ENCODE data around the gene YDJC.

DNA sequence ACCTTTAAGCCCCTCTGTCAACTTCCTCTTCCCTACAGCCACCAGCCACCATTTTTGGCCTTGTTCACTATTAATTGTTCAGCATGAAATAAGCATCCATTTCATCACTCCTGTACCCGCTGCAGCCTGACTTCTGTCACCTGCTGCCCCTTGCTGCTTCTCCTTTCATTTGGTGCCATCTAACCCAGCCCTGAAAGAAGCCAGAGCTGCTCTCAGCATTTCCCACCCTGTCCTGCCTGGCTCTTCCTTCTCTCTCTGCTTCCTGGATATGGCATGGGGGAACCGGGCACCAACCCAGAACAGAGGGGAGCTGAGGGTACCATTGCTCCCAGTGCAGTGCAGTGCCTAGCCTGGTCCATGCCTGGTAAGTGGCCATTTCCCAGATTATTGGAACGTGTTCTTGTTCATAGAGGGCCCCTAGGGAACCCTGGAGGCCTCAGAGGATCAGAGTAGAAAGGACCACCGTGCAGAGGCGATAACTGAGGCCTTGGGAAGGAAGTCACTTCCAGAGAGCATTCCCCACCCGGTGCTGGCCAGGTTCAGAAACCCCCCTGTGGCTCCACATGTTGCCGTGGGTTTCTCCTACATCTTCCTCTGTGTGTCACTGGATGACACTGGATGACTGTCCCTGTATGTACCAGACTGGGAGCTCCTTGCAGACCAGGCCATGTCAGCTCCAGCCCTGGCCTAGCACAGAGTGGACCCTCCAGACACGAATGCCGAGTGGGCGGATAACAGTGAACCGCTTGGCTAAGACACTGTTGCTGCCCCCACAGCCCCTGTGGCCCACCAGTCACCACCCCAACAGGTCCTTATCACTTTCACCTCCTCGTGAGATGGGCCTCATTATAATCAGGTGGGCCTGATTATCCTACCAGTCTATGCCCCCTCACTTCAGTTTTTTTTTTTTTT lies 4.7 kb downstream of the YDJC start:
- TF ChIP-seq, protein P1, sequence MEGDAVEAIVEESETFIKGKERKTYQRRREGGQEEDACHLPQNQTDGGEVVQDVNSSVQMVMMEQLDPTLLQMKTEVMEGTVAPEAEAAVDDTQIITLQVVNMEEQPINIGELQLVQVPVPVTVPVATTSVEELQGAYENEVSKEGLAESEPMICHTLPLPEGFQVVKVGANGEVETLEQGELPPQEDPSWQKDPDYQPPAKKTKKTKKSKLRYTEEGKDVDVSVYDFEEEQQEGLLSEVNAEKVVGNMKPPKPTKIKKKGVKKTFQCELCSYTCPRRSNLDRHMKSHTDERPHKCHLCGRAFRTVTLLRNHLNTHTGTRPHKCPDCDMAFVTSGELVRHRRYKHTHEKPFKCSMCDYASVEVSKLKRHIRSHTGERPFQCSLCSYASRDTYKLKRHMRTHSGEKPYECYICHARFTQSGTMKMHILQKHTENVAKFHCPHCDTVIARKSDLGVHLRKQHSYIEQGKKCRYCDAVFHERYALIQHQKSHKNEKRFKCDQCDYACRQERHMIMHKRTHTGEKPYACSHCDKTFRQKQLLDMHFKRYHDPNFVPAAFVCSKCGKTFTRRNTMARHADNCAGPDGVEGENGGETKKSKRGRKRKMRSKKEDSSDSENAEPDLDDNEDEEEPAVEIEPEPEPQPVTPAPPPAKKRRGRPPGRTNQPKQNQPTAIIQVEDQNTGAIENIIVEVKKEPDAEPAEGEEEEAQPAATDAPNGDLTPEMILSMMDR (IDR thresholded peaks at IDR 0.05) = no peak
- TF ChIP-seq POLR2A (IDR thresholded peaks at IDR 0.05) = no peak
